ENCODE results near the gene FBXO44.

GRCh38 chr1:11611638-11612327 is 42.9 kb upstream of the FBXO44 start:
- no peak for TF ChIP-seq CTCF (IDR thresholded peaks at IDR 0.05)
- no peak for TF ChIP-seq POLR2A (IDR thresholded peaks at IDR 0.05)

All from breast epithelium (tissue), 3 donors.